HEK293 (cell line): Measurements from ENCODE around the gene TBCK.

Experiments used
- IKZF3 ChIP-seq: fragments of 450-650 bp; IDR thresholded peaks from 2 replicates; pipeline ENCODE4 v1.5.0; 2018; ENCODE audit warnings: missing biosample characterization, mild to moderate bottlenecking, missing genetic modification characterization, moderate library complexity
- ZFP41 ChIP-seq: fragments of 450-650 bp; formaldehyde crosslinking; IDR thresholded peaks from 2 replicates; pipeline ENCODE4 v1.5.1; 2016; ENCODE audit warnings: missing biosample characterization, missing genetic modification characterization, borderline replicate concordance
- ZNF585B ChIP-seq: fragments of 450-650 bp; formaldehyde crosslinking; IDR thresholded peaks from 2 replicates; pipeline ENCODE4 v1.5.1; 2016; ENCODE audit warnings: missing biosample characterization, missing genetic modification characterization
- TF ChIP-seq, protein P1 (sequence below): IDR thresholded peaks from 2 replicates; pipeline ENCODE4 v1.6.1; 2011; ENCODE audit warnings: mild to moderate bottlenecking, low read depth, low read length, borderline replicate concordance

DNA sequence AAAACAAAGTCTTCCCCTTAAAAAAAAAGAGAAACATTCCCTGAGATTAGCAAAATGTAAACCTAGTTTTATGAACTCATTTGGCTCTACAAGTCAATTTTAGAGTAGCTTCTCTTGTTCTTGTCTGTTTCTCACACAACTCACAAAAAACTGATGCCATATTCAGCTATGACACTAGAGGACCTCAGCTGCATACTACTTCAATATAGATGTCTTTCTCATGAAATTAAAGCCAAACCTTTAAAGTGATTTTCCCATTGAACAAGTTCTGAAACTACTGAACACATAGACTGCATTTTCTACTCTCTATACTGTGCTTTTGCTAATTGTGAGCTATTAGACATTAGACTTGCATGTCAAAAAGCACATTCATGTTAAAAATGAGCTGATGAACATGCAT is 49.8 kb downstream of the TBCK start:
- TF ChIP-seq, protein P1, sequence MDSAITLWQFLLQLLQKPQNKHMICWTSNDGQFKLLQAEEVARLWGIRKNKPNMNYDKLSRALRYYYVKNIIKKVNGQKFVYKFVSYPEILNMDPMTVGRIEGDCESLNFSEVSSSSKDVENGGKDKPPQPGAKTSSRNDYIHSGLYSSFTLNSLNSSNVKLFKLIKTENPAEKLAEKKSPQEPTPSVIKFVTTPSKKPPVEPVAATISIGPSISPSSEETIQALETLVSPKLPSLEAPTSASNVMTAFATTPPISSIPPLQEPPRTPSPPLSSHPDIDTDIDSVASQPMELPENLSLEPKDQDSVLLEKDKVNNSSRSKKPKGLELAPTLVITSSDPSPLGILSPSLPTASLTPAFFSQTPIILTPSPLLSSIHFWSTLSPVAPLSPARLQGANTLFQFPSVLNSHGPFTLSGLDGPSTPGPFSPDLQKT, result no peak
- no peak for TF ChIP-seq ZFP41 (tag by site-specific recombination)
- TF ChIP-seq ZNF585B (tag by site-specific recombination), result no peak
- TF ChIP-seq IKZF3 (tag by site-specific recombination), result no peak
